ENCODE data around the gene DNM3. TPM values are rescaled to one million over a fixed set of nuclear protein-coding genes. Genes with fewer than 3 reads are reported as not detected.

DNM3 gene
- 1.2 and 1.3 TPM in 2 replicates for total RNA-seq (2022)
- percentile 33 among the genes with signal in this experiment for Bru-seq, nascent RNA
- percentile 27 among the genes with signal in this experiment for BruChase-seq, experiment 1, labeled RNA remaining after a 6-hour chase
- percentile 28 among the genes with signal in this experiment for BruChase-seq, experiment 2, labeled RNA remaining after a 2-hour chase
- long read RNA-seq, partial matches to known transcripts, result 0 of 3 reads
- long read RNA-seq, other reads (novel, unspliced or antisense), result 3 of 3 reads

DNA sequence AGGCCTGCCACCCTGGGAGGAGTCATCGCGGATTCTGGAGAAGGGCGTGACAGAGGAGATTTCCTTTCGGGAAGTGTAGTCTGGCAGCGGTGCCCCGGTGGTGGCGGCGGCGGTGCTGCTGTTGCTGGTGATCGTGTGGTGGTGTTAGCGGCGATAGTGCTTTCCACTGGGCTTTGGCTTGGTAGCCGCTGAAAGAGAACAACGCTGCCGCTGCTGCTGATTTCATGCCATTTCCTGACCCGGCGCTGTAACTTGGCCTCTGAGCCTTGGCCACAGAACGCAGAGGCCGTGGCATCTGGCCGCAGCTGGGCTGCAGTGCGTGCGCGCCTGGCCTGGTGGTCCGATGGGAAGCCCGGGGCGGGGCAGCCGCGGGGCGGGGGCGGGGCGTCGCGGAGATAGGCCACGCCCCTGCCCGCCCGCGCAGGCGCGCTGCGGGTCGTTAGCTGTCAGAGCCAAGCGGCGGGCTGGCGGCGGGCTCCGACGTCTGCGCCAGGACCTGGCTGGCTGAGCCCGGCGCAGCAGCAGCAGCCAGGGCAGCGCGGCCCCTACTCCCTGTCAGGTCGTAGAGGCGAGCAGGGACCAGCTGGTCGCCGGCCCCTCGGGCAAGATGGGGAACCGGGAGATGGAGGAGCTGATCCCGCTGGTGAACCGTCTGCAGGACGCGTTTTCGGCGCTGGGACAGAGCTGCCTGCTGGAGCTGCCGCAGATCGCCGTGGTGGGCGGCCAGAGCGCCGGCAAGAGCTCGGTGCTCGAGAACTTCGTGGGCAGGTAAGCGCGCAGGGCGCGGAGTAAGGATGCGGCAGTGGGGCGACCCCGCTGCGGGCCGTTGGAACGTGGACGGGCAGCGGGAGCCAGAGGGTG, at the start of gene DNM3:
Gene DNM3, plus strand, starts transcription at position 449 of the 861 bp plus-strand sequence. Its CDS starts 159 bp downstream, at position 608.
- peak within 1 kb of the TSS; percentile 51 for H3K27ac Mint-ChIP-seq (ENCODE audit: unreplicated experiment)
- H3K9me3 Mint-ChIP-seq (ENCODE audit: low read depth, unreplicated experiment), result no peaks in the 10 kb centered on the region
- H3K36me3 Mint-ChIP-seq (ENCODE audit: insufficient read depth, unreplicated experiment), result peaks cover 24% of the 10 kb centered on the region
- no TSS peak for BruUV-seq (replicated peaks)
- CTCF ChIA-PET, result interaction anchor here (0.6 to 1.3 kb wide), 5 partner anchors 16 to 196 kb away, joined by 3 to 10 read pairs (median 3); no protein-coding TSS in a partner anchor
- TF ChIP-seq, protein P1, sequence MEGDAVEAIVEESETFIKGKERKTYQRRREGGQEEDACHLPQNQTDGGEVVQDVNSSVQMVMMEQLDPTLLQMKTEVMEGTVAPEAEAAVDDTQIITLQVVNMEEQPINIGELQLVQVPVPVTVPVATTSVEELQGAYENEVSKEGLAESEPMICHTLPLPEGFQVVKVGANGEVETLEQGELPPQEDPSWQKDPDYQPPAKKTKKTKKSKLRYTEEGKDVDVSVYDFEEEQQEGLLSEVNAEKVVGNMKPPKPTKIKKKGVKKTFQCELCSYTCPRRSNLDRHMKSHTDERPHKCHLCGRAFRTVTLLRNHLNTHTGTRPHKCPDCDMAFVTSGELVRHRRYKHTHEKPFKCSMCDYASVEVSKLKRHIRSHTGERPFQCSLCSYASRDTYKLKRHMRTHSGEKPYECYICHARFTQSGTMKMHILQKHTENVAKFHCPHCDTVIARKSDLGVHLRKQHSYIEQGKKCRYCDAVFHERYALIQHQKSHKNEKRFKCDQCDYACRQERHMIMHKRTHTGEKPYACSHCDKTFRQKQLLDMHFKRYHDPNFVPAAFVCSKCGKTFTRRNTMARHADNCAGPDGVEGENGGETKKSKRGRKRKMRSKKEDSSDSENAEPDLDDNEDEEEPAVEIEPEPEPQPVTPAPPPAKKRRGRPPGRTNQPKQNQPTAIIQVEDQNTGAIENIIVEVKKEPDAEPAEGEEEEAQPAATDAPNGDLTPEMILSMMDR (IDR thresholded peaks at IDR 0.05; ENCODE audit: unreplicated experiment), result no peak
- DNase-seq, result peak; percentile 85
- H3K4me3 Mint-ChIP-seq (ENCODE audit: low read depth, unreplicated experiment), result peak within 1 kb of the TSS; percentile 82
- intact Hi-C loops (cut with micrococcal nuclease; ENCODE audit: unreplicated experiment), result loop anchor here (5.0 kb wide), 1 partner anchor 71 kb away; no protein-coding TSS in a partner anchor
- H3K4me1 Mint-ChIP-seq (ENCODE audit: low read depth, unreplicated experiment), result peaks cover 21% of the 10 kb centered on the region
- H3K27me3 Mint-ChIP-seq (ENCODE audit: unreplicated experiment), result peaks cover 65% of the 10 kb centered on the region

DNA sequence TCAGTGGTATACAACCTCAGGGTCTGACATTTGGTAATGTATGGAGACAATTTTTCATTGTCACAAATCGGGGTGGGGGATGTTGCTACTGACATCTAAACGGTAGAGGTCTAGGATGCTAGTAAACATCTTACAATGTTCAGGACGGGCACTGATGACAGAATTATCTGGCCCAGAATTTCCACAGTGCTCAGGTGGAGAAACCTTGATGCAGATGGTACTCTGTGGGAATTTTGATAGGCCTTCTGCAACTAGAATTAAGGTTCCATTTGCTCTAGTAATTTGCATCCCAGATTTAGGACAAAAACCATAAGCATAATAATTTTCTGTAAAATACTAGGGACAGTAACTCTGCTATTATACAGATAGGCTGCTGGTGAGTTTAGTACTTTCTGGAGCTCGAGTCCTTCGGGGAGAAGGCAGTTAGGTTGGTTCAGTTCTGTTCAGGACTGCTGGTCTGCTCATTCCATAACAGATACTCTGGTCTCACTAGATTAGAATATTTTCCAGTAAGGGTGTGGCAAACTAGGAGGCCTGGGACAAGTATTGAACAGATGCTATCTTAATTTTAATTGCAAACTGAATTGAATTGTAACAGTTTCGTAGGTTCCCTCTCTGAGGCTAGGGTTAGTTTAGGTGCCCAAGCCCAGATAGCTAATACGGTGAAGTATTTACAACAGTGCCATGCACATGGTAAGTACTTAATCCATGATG, 48.5 kb upstream of the DNM3 start:
- Mint-ChIP-seq H3K4me3 (ENCODE audit: low read depth, unreplicated experiment) (no peak overlapping the region), H3K9me3 (ENCODE audit: low read depth, unreplicated experiment) (no peaks in the 10 kb centered on the region), H3K27me3 (ENCODE audit: unreplicated experiment) (no peaks in the 10 kb centered on the region), H3K4me1 (ENCODE audit: low read depth, unreplicated experiment) (peaks cover 8% of the 10 kb centered on the region), H3K27ac (ENCODE audit: unreplicated experiment) (no peak overlapping the region), H3K36me3 (ENCODE audit: insufficient read depth, unreplicated experiment) (peaks cover 25% of the 10 kb centered on the region)
- TF ChIP-seq, protein P1 (IDR thresholded peaks at IDR 0.05; ENCODE audit: unreplicated experiment), result no peak
- no TSS peak for BruUV-seq (replicated peaks)
- CTCF ChIA-PET, result interaction anchor here (1.0 kb wide), 1 partner anchor 8 kb away, joined by 3 read pairs; no protein-coding TSS in a partner anchor
- DNase-seq, result no peak
- intact Hi-C loops (cut with micrococcal nuclease; ENCODE audit: unreplicated experiment), result no loop called here

DNA sequence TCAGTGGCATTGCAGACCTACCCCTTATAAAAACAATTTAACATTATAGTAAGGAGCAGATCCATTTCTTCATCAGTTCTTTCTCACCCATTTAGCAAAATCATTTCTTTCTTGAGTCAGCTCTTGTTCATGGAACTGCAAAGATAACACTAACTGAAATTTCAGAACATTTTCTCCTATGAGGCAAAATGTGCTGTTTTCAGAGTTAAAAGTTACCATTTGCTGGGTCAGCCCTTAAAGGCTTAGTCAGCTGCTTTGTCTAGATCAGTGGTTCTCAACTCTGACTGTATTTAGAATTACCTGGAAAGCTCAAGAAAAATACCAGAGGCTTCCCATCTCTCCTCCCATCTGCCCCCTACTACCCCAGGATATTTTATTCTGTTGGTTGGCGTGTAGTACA, 47.7 kb upstream of the DNM3 start:
- CTCF ChIA-PET, result interaction anchor here (1.0 kb wide), 1 partner anchor 9 kb away, joined by 3 read pairs; no protein-coding TSS in a partner anchor
- H3K36me3 Mint-ChIP-seq (ENCODE audit: insufficient read depth, unreplicated experiment), result peaks cover 25% of the 10 kb centered on the region

More for the DNA sequence above, 47.7 kb upstream of the DNM3 start:
- no peak overlapping the region for H3K4me3 Mint-ChIP-seq (ENCODE audit: low read depth, unreplicated experiment)
- no peak overlapping the region for H3K27ac Mint-ChIP-seq (ENCODE audit: unreplicated experiment)
- no peaks in the 10 kb centered on the region for H3K9me3 Mint-ChIP-seq (ENCODE audit: low read depth, unreplicated experiment)
- intact Hi-C loops (cut with micrococcal nuclease; ENCODE audit: unreplicated experiment), result no loop called here
- no peak for DNase-seq
- H3K27me3 Mint-ChIP-seq (ENCODE audit: unreplicated experiment), result no peaks in the 10 kb centered on the region
- H3K4me1 Mint-ChIP-seq (ENCODE audit: low read depth, unreplicated experiment), result peaks cover 8% of the 10 kb centered on the region
- TF ChIP-seq, protein P1 (IDR thresholded peaks at IDR 0.05; ENCODE audit: unreplicated experiment), result no peak
- no TSS peak for BruUV-seq (replicated peaks)
